Ovary (tissue), 3 donors: ENCODE measurements around the gene CARD8.

Experiments
- CTCF ChIP-seq, 3 donors: fragments of 450-650 bp in 2 of 3; fragments of 200-600 bp in 1 of 3; IDR thresholded peaks; one replicate each; pipeline versions ENCODE4 v1.5.1 to v1.8.0; 2016 to 2022; ENCODE audit warnings: antibody characterized with exemption in 3 of 3, mild to moderate bottlenecking in 1 of 3
- EP300 ChIP-seq: sonication (generic); formaldehyde crosslinking; IDR thresholded peaks from one replicate; pipeline ENCODE4 v1.6.1; 2017; ENCODE audit warnings: antibody characterized with exemption
- POLR2A ChIP-seq: fragments of 450-650 bp; IDR thresholded peaks from one replicate; pipeline ENCODE4 v1.6.1; 2017; ENCODE audit warnings: antibody characterized with exemption, mild to moderate bottlenecking, moderate library complexity
- donor health status: DM: no; HTN: no; CAD: no.

- TF ChIP-seq CTCF (IDR thresholded peaks at IDR 0.05), result no peak
- no peak for TF ChIP-seq EP300
- TF ChIP-seq POLR2A, result no peak
Observed at GRCh38 chr19:48274938-48275337, 19.2 kb upstream of the CARD8 start.
